ENCODE data around the gene UNK.

Gene UNK

GRCh38 chr17:75785016-75785890 is 647 bp downstream of the UNK start:
- TF ChIP-seq, protein P1, sequence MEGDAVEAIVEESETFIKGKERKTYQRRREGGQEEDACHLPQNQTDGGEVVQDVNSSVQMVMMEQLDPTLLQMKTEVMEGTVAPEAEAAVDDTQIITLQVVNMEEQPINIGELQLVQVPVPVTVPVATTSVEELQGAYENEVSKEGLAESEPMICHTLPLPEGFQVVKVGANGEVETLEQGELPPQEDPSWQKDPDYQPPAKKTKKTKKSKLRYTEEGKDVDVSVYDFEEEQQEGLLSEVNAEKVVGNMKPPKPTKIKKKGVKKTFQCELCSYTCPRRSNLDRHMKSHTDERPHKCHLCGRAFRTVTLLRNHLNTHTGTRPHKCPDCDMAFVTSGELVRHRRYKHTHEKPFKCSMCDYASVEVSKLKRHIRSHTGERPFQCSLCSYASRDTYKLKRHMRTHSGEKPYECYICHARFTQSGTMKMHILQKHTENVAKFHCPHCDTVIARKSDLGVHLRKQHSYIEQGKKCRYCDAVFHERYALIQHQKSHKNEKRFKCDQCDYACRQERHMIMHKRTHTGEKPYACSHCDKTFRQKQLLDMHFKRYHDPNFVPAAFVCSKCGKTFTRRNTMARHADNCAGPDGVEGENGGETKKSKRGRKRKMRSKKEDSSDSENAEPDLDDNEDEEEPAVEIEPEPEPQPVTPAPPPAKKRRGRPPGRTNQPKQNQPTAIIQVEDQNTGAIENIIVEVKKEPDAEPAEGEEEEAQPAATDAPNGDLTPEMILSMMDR (conservative IDR thresholded peaks at IDR 0.05; ENCODE audit: control insufficient read depth, insufficient read depth, low read depth, low read length), result no peak

DNA sequence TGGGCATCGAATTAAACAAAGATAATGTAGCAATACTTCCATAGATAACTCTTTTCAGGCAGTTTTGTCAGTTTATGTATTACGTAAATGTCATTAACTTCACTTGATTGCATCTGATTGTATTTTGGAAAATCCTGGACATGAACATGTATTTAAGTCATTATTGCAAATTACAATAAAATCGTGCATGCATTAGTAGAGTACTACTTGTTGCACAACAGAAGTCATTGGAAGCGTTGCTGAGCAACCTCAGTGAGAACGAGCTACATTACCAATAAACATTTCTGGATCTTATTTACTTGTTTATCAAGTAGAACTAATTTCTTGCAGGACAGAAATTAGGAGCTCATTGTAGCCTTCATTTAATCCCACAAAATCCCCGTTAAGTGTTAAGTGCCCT is 6.6 kb downstream of the UNK start:
- no peak overlapping the region for H3K4me3 ChIP-seq (ENCODE audit: control insufficient read depth, low read depth, low read length)
- no peak for DNase-seq (ENCODE audit: low read depth)
- TF ChIP-seq, protein P1 (conservative IDR thresholded peaks at IDR 0.05; ENCODE audit: control insufficient read depth, insufficient read depth, low read depth, low read length), result no peak

More at GRCh38 chr17:75785016-75785890, 647 bp downstream of the UNK start:
- H3K4me3 ChIP-seq (ENCODE audit: control insufficient read depth, low read depth, low read length), result peak overlapping the region; percentile 75
- peak; percentile 89 for DNase-seq (ENCODE audit: low read depth)

DNA sequence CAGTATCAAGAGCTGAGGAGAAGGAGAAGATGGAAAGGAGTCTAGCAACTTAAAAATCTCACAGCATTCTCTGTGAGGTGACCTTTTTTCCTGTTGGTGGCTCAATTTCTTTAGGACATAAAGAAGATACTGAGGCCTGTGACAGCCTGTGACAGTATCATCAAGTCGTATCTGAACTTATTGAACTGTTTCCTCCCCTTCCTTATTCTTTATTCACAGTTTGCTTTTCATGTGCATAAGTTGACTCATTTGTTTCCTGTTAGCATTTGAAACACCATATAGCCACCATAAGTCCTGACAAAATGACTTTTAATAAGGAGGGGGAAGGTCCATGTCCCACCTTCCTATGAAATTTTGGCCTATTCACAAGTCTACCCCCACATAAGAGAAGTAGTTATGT is 8.9 kb downstream of the UNK start:
- TF ChIP-seq, protein P1 (conservative IDR thresholded peaks at IDR 0.05; ENCODE audit: control insufficient read depth, insufficient read depth, low read depth, low read length), result no peak
- no peak overlapping the region for H3K4me3 ChIP-seq (ENCODE audit: control insufficient read depth, low read depth, low read length)
- DNase-seq (ENCODE audit: low read depth), result no peak

GRCh38 chr17:75795820-75796607 is 11.4 kb downstream of the UNK start:
- TF ChIP-seq, protein P1 (conservative IDR thresholded peaks at IDR 0.05; ENCODE audit: control insufficient read depth, insufficient read depth, low read depth, low read length), result no peak
- DNase-seq (ENCODE audit: low read depth), result no peak
- H3K4me3 ChIP-seq (ENCODE audit: control insufficient read depth, low read depth, low read length), result no peak overlapping the region

GRCh38 chr17:75799402-75799801 is 14.8 kb downstream of the UNK start:
- H3K4me3 ChIP-seq (ENCODE audit: control insufficient read depth, low read depth, low read length), result no peak overlapping the region
- TF ChIP-seq, protein P1 (conservative IDR thresholded peaks at IDR 0.05; ENCODE audit: control insufficient read depth, insufficient read depth, low read depth, low read length), result no peak
- DNase-seq (ENCODE audit: low read depth), result no peak

DNA sequence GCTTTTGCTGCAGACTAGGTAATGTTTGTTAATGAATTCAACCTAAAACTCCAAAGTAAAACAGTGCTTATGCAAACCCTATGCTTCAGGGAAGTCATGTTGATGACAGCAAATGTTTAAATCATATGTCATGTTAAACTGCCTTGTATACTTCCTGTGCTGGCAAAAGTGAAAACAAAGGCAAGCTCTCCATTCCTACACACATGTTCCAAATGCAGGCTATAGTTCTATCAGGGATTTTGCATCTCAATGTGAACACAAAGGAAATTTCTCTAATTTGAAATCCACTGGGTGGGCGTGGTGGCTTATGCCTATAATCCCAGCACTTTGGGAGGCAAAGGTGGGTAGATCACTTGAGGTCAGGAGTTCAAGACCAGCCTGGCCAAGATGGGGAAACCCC is 19.3 kb downstream of the UNK start:
- no peak overlapping the region for H3K4me3 ChIP-seq (ENCODE audit: control insufficient read depth, low read depth, low read length)
- TF ChIP-seq, protein P1 (conservative IDR thresholded peaks at IDR 0.05; ENCODE audit: control insufficient read depth, insufficient read depth, low read depth, low read length), result no peak
- DNase-seq (ENCODE audit: low read depth), result no peak

All from fibroblast of mammary gland (primary cell).